ENCODE data around the gene MED10.

The MED10 gene

GRCh38 chr5:6356578-6357164, 21.7 kb downstream of the MED10 start:
- Histone ChIP-seq H3K27ac (ENCODE audit: low read depth, low read length) (no peak overlapping the region), H3K9me3 (ENCODE audit: low read length) (no peaks in the 10 kb centered on the region), H3K4me1 (ENCODE audit: insufficient read depth, low read length) (no peaks in the 10 kb centered on the region), H3K27me3 (ENCODE audit: control insufficient read depth in 1 of 2, insufficient read depth in 2 of 2, low read length in 2 of 2) (no peaks in the 10 kb centered on the region), H3K4me3 (ENCODE audit: low read depth in 1 of 2, low read length in 2 of 2) (no peak overlapping the region), H3K9ac (ENCODE audit: low read length) (no peak overlapping the region), H3K36me3 (ENCODE audit: insufficient read depth, low read length) (peaks cover 12% of the 10 kb centered on the region)

GRCh38 chr5:6355294-6355693, 23.1 kb downstream of the MED10 start:
- Histone ChIP-seq H3K9me3 (ENCODE audit: low read length) (no peaks in the 10 kb centered on the region), H3K9ac (ENCODE audit: low read length) (no peak overlapping the region), H3K27me3 (ENCODE audit: control insufficient read depth in 1 of 2, insufficient read depth in 2 of 2, low read length in 2 of 2) (no peaks in the 10 kb centered on the region), H3K4me1 (ENCODE audit: insufficient read depth, low read length) (no peaks in the 10 kb centered on the region), H3K36me3 (ENCODE audit: insufficient read depth, low read length) (peaks cover 12% of the 10 kb centered on the region), H3K4me3 (ENCODE audit: low read depth in 1 of 2, low read length in 2 of 2) (no peak overlapping the region), H3K27ac (ENCODE audit: low read depth, low read length) (no peak overlapping the region)

DNA sequence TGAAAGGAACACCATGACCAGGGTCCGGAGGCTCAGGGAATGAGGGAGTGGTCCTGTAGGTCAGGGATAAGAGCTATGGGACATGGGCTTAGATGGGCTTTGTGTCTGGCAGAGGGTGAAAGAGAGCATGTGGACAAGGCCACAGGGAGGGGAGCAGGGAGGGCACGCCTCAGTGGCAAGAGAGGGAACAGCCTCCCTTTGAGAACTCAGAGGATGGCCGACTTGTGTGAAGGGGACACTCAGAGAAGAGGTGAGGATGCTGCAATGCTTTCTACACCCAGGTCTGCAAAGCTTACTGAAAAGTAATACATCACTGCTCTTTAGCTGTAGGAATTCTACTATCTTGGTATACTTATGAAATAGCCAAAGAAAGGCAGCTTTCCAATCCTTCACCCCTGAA, 23.5 kb downstream of the MED10 start:
- H3K9me3 ChIP-seq (ENCODE audit: low read length): no peaks in the 10 kb centered on the region
- no peak overlapping the region for H3K9ac ChIP-seq (ENCODE audit: low read length)
- no peaks in the 10 kb centered on the region for H3K27me3 ChIP-seq (ENCODE audit: control insufficient read depth in 1 of 2, insufficient read depth in 2 of 2, low read length in 2 of 2)
- H3K4me3 ChIP-seq (ENCODE audit: low read depth in 1 of 2, low read length in 2 of 2): no peak overlapping the region
- peaks cover 12% of the 10 kb centered on the region for H3K36me3 ChIP-seq (ENCODE audit: insufficient read depth, low read length)
- H3K27ac ChIP-seq (ENCODE audit: low read depth, low read length): no peak overlapping the region
- H3K4me1 ChIP-seq (ENCODE audit: insufficient read depth, low read length): no peaks in the 10 kb centered on the region

- Histone ChIP-seq H3K4me1 (ENCODE audit: insufficient read depth, low read length) (no peaks in the 10 kb centered on the region), H3K36me3 (ENCODE audit: insufficient read depth, low read length) (peaks cover 9% of the 10 kb centered on the region), H3K9ac (ENCODE audit: low read length) (no peak overlapping the region), H3K4me3 (ENCODE audit: low read depth in 1 of 2, low read length in 2 of 2) (no peak overlapping the region), H3K27ac (ENCODE audit: low read depth, low read length) (no peak overlapping the region), H3K9me3 (ENCODE audit: low read length) (no peaks in the 10 kb centered on the region), H3K27me3 (ENCODE audit: control insufficient read depth in 1 of 2, insufficient read depth in 2 of 2, low read length in 2 of 2) (no peaks in the 10 kb centered on the region)
These were observed 24.6 kb downstream of the MED10 start for GRCh38 chr5:6353602-6354302.

- Histone ChIP-seq H3K9me3 (ENCODE audit: low read length) (no peaks in the 10 kb centered on the region), H3K9ac (ENCODE audit: low read length) (no peak overlapping the region), H3K27ac (ENCODE audit: low read depth, low read length) (no peak overlapping the region), H3K4me3 (ENCODE audit: low read depth in 1 of 2, low read length in 2 of 2) (no peak overlapping the region), H3K36me3 (ENCODE audit: insufficient read depth, low read length) (no peaks in the 10 kb centered on the region), H3K4me1 (ENCODE audit: insufficient read depth, low read length) (no peaks in the 10 kb centered on the region), H3K27me3 (ENCODE audit: control insufficient read depth in 1 of 2, insufficient read depth in 2 of 2, low read length in 2 of 2) (no peaks in the 10 kb centered on the region)
These were observed 27.9 kb downstream of the MED10 start for GRCh38 chr5:6350277-6351090.

DNA sequence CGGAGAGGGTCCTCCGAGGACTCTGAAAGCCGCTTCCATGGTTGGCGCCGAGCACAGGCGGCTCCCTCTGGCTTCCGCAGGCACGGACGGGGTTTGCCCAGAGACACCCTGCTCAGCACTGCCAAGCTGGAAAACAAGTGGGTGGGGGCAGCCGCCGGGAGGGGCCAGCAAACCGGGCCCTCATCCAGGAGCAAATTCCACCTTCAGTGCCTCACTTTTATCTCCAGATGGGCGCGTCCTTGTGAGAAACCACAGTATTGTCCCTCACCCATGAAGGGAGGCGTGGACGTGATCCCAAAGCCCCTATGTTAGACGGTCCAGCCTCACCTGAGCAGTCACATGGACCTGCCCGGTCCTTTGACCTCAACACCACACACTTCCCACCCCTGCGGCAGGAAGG, 29.0 kb downstream of the MED10 start:
- H3K9me3 ChIP-seq (ENCODE audit: low read length): no peaks in the 10 kb centered on the region
- H3K27ac ChIP-seq (ENCODE audit: low read depth, low read length): no peak overlapping the region
- H3K36me3 ChIP-seq (ENCODE audit: insufficient read depth, low read length): no peaks in the 10 kb centered on the region
- H3K4me3 ChIP-seq (ENCODE audit: low read depth in 1 of 2, low read length in 2 of 2): no peak overlapping the region
- H3K9ac ChIP-seq (ENCODE audit: low read length): no peak overlapping the region
- no peaks in the 10 kb centered on the region for H3K27me3 ChIP-seq (ENCODE audit: control insufficient read depth in 1 of 2, insufficient read depth in 2 of 2, low read length in 2 of 2)
- H3K4me1 ChIP-seq (ENCODE audit: insufficient read depth, low read length): no peaks in the 10 kb centered on the region

GRCh38 chr5:6348476-6349000, 29.8 kb downstream of the MED10 start:
- Histone ChIP-seq H3K36me3 (ENCODE audit: insufficient read depth, low read length) (no peaks in the 10 kb centered on the region), H3K27me3 (ENCODE audit: control insufficient read depth in 1 of 2, insufficient read depth in 2 of 2, low read length in 2 of 2) (no peaks in the 10 kb centered on the region), H3K4me3 (ENCODE audit: low read depth in 1 of 2, low read length in 2 of 2) (no peak overlapping the region), H3K9ac (ENCODE audit: low read length) (no peak overlapping the region), H3K4me1 (ENCODE audit: insufficient read depth, low read length) (no peaks in the 10 kb centered on the region), H3K27ac (ENCODE audit: low read depth, low read length) (no peak overlapping the region), H3K9me3 (ENCODE audit: low read length) (no peaks in the 10 kb centered on the region)

- Histone ChIP-seq H3K9ac (ENCODE audit: low read length) (no peak overlapping the region), H3K27me3 (ENCODE audit: control insufficient read depth in 1 of 2, insufficient read depth in 2 of 2, low read length in 2 of 2) (no peaks in the 10 kb centered on the region), H3K36me3 (ENCODE audit: insufficient read depth, low read length) (no peaks in the 10 kb centered on the region), H3K4me1 (ENCODE audit: insufficient read depth, low read length) (no peaks in the 10 kb centered on the region), H3K9me3 (ENCODE audit: low read length) (no peaks in the 10 kb centered on the region), H3K4me3 (ENCODE audit: low read depth in 1 of 2, low read length in 2 of 2) (no peak overlapping the region), H3K27ac (ENCODE audit: low read depth, low read length) (no peak overlapping the region)
These were observed 30.7 kb downstream of the MED10 start for GRCh38 chr5:6347673-6348072.

- no peak overlapping the region for H3K27ac ChIP-seq (ENCODE audit: low read depth, low read length)
- H3K9me3 ChIP-seq (ENCODE audit: low read length): no peaks in the 10 kb centered on the region
- H3K4me3 ChIP-seq (ENCODE audit: low read depth in 1 of 2, low read length in 2 of 2): no peak overlapping the region
- H3K36me3 ChIP-seq (ENCODE audit: insufficient read depth, low read length): no peaks in the 10 kb centered on the region
- no peak overlapping the region for H3K9ac ChIP-seq (ENCODE audit: low read length)
- H3K27me3 ChIP-seq (ENCODE audit: control insufficient read depth in 1 of 2, insufficient read depth in 2 of 2, low read length in 2 of 2): no peaks in the 10 kb centered on the region
- H3K4me1 ChIP-seq (ENCODE audit: insufficient read depth, low read length): no peaks in the 10 kb centered on the region
These were observed 31.2 kb downstream of the MED10 start for GRCh38 chr5:6347165-6347564.

GRCh38 chr5:6344593-6344989, 33.8 kb downstream of the MED10 start:
- Histone ChIP-seq H3K27ac (ENCODE audit: low read depth, low read length) (no peak overlapping the region), H3K36me3 (ENCODE audit: insufficient read depth, low read length) (no peaks in the 10 kb centered on the region), H3K9ac (ENCODE audit: low read length) (no peak overlapping the region), H3K9me3 (ENCODE audit: low read length) (no peaks in the 10 kb centered on the region), H3K4me1 (ENCODE audit: insufficient read depth, low read length) (no peaks in the 10 kb centered on the region), H3K27me3 (ENCODE audit: control insufficient read depth in 1 of 2, insufficient read depth in 2 of 2, low read length in 2 of 2) (no peaks in the 10 kb centered on the region), H3K4me3 (ENCODE audit: low read depth in 1 of 2, low read length in 2 of 2) (no peak overlapping the region)

DNA sequence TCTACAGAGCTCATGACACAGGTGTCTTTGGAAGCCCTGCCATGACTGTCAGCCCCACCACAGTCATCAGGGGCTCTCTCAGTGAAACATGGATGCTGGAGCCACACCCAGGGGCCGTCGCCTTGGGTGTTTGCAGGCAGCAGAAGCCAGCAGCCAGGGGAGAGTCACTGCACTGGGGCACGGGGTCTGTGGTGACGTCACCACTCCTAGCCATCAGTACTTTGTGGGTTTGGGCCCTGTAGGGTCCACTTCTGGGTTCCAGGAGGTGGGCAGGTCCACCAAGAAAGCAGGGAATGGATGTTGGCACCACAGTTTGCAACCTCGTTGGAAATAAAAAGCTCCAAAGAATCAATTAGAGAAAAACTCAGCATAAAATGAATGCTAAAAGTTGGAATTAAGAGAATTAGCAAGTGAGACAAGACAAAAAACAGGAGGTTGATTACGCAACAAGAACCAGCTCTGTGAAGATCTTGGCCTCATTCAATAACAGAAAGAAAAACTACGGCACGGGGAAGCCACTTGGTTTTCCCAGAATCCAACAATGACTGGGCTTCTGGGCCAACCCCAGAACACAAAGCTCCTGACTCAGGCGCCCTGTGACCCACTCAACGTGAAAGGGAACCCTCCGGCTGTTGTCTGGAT, 34.3 kb downstream of the MED10 start:
- Histone ChIP-seq H3K9me3 (ENCODE audit: low read length) (no peaks in the 10 kb centered on the region), H3K4me1 (ENCODE audit: insufficient read depth, low read length) (no peaks in the 10 kb centered on the region), H3K27ac (ENCODE audit: low read depth, low read length) (no peak overlapping the region), H3K4me3 (ENCODE audit: low read depth in 1 of 2, low read length in 2 of 2) (no peak overlapping the region), H3K36me3 (ENCODE audit: insufficient read depth, low read length) (no peaks in the 10 kb centered on the region), H3K9ac (ENCODE audit: low read length) (no peak overlapping the region), H3K27me3 (ENCODE audit: control insufficient read depth in 1 of 2, insufficient read depth in 2 of 2, low read length in 2 of 2) (no peaks in the 10 kb centered on the region)
